IMR-90 (cell line): ENCODE results near the gene RPL12. TPM values are rescaled to one million over a fixed set of nuclear protein-coding genes. Genes with fewer than 3 reads are reported as not detected.

Source experiments
- ATAC-seq: fragments of 200-7000 bp; cut with Tn5 transposase; 2 replicates; pipeline ENCODE4 v1.9.1; 2020; ENCODE audit warnings: low read depth, mild to moderate bottlenecking, moderate library complexity
- BruUV-seq: library from RNA; stranded (reverse); fragments of 400-500 nt; replicated peaks from 2 replicates; lab custom pipeline; 2021; lab: Mats Ljungman, UMichigan
- CTCF ChIA-PET: fragments of 300-600 bp; formaldehyde crosslinking; extraction: SDS; loops from one replicate; lab custom pipeline; 2021; ENCODE audit warnings: antibody characterized with exemption; lab: Yijun Ruan, JAX
- POLR2A ChIA-PET: fragments of 300-600 bp; sonication (Branson Sonifier 250); formaldehyde crosslinking; loops from one replicate; lab custom pipeline; 2022; ENCODE audit warnings: antibody characterized with exemption; ENCODE audit not compliant: unreplicated experiment; lab: Charles Lee
- DNase-seq: peaks from one replicate; pipeline ENCODE4 v3.0.0; 2013
- H2AFZ ChIP-seq: replicated peaks from 2 replicates; pipeline ENCODE3; 2013; ENCODE audit warnings: low read length, mild to moderate bottlenecking; ENCODE audit not compliant: poor library complexity
- H2AK5ac ChIP-seq: 2 replicates; pipeline ENCODE4 v1.6.1; 2013; ENCODE audit warnings: low read depth, low read length, inconsistent platforms
- H2AK9ac ChIP-seq: replicated peaks from 2 replicates; pipeline ENCODE3; 2013; ENCODE audit warnings: mild to moderate bottlenecking, low read depth, low read length, moderate library complexity; ENCODE audit not compliant: poor library complexity
- H2BK120ac ChIP-seq: 2 replicates; pipeline ENCODE4 v1.6.1; 2013; ENCODE audit warnings: low read depth, low read length, inconsistent platforms
- H2BK15ac ChIP-seq: 3 replicates; pipeline ENCODE4 v1.6.1; 2013; ENCODE audit warnings: low read depth, low read length, inconsistent platforms
- H2BK20ac ChIP-seq: 2 replicates; pipeline ENCODE4 v1.6.1; 2013; ENCODE audit warnings: low read depth, mild to moderate bottlenecking, inconsistent platforms, low read length, moderate library complexity
- H2BK5ac ChIP-seq: 2 replicates; pipeline ENCODE4 v1.6.1; 2013; ENCODE audit warnings: mild to moderate bottlenecking, low read depth, low read length, inconsistent platforms; ENCODE audit not compliant: poor library complexity, severe bottlenecking
- H3K14ac ChIP-seq: replicated peaks from 2 replicates; pipeline ENCODE4 v1.6.1; 2013; ENCODE audit warnings: low read depth, low read length, inconsistent platforms
- H3K18ac ChIP-seq: 2 replicates; pipeline ENCODE4 v1.6.1; 2013; ENCODE audit warnings: low read depth, low read length, control low read depth
- H3K23ac ChIP-seq: 2 replicates; pipeline ENCODE4 v1.6.1; 2013; ENCODE audit warnings: low read depth, low read length, inconsistent platforms
- H3K27ac ChIP-seq: 2 replicates; pipeline ENCODE4 v1.5.1; 2013; ENCODE audit warnings: mild to moderate bottlenecking, control low read depth, low read length; ENCODE audit not compliant: insufficient read depth
- H3K27me3 ChIP-seq: 2 replicates; pipeline ENCODE4 v1.6.1; 2013; ENCODE audit warnings: low read length; ENCODE audit not compliant: control insufficient read depth, insufficient read depth
- H3K36me3 ChIP-seq: 2 replicates; pipeline ENCODE4 v1.6.1; 2013; ENCODE audit warnings: low read length, mixed read lengths; ENCODE audit not compliant: control insufficient read depth, insufficient read depth
- H3K4ac ChIP-seq: 2 replicates; pipeline ENCODE4 v1.6.1; 2013; ENCODE audit warnings: low read depth, low read length, inconsistent platforms
- H3K4me1 ChIP-seq: 2 replicates; pipeline ENCODE4 v1.6.1; 2013; ENCODE audit warnings: low read length, mixed read lengths; ENCODE audit not compliant: control insufficient read depth, insufficient read depth
- H3K4me2 ChIP-seq: 2 replicates; pipeline ENCODE4 v1.6.1; 2013; ENCODE audit warnings: low read depth, mild to moderate bottlenecking, control low read depth, low read length, moderate library complexity
- H3K4me3 ChIP-seq: 2 replicates; pipeline ENCODE4 v1.5.1; 2013; ENCODE audit warnings: low read depth, mild to moderate bottlenecking, control low read depth, low read length, moderate library complexity; ENCODE audit not compliant: insufficient read depth
- H3K56ac ChIP-seq: 2 replicates; pipeline ENCODE4 v1.6.1; 2013; ENCODE audit warnings: low read length, inconsistent platforms; ENCODE audit not compliant: insufficient read depth; ENCODE audit errors: extremely low read depth
- H3K79me1 ChIP-seq, 2 experiments: 2 replicates each; pipeline ENCODE4 v1.6.1; 2013; ENCODE audit warnings: low read length in 2 of 2, inconsistent platforms in 1 of 2, low read depth in 1 of 2
- H3K9ac ChIP-seq: 2 replicates; pipeline ENCODE4 v1.6.1; 2013; ENCODE audit warnings: low read depth, low read length, control low read depth
- H3K9me1 ChIP-seq: 2 replicates; pipeline ENCODE4 v1.6.1; 2013; ENCODE audit warnings: low read length, inconsistent platforms; ENCODE audit not compliant: insufficient read depth
- H3K9me3 ChIP-seq: 2 replicates; pipeline ENCODE4 v1.6.1; 2013; ENCODE audit warnings: low read length; ENCODE audit not compliant: control insufficient read depth, insufficient read depth
- H4K20me1 ChIP-seq: 2 replicates; pipeline ENCODE4 v1.6.1; 2013; ENCODE audit warnings: low read length, inconsistent platforms; ENCODE audit not compliant: insufficient read depth
- H4K5ac ChIP-seq: 2 replicates; pipeline ENCODE4 v1.6.1; 2013; ENCODE audit warnings: mild to moderate bottlenecking, low read depth, low read length, control low read depth
- H4K8ac ChIP-seq, 2 experiments: 2 replicates each; pipeline ENCODE4 v1.6.1; 2013; ENCODE audit warnings: low read depth in 2 of 2, low read length in 2 of 2, control low read depth in 1 of 2, inconsistent platforms in 1 of 2
- H4K91ac ChIP-seq: 2 replicates; pipeline ENCODE4 v1.6.1; 2013; ENCODE audit warnings: low read depth, low read length, inconsistent platforms; ENCODE audit not compliant: insufficient read depth
- CEBPB ChIP-seq: IDR thresholded peaks from 2 replicates; pipeline ENCODE4 v1.6.1; 2012; ENCODE audit warnings: low read depth, low read length, improper control_type of control experiment
- MXI1 ChIP-seq: IDR thresholded peaks from 2 replicates; pipeline ENCODE4 v1.6.1; 2012; ENCODE audit warnings: low read depth, mild to moderate bottlenecking, low read length, moderate library complexity, borderline replicate concordance
- NFE2L2 ChIP-seq: fragments of 150-350 bp; IDR thresholded peaks from 2 replicates; pipeline ENCODE4 v1.6.1; 2016; ENCODE audit warnings: low read depth, mild to moderate bottlenecking, low read length
- POLR2A ChIP-seq: IDR thresholded peaks from 2 replicates; pipeline ENCODE4 v1.6.1; 2012; ENCODE audit warnings: mild to moderate bottlenecking, low read depth, low read length
- RAD21 ChIP-seq: IDR thresholded peaks from 2 replicates; pipeline ENCODE4 v1.6.1; 2012; ENCODE audit warnings: low read length, improper control_type of control experiment
- RCOR1 ChIP-seq: IDR thresholded peaks from 2 replicates; pipeline ENCODE4 v1.6.1; 2012; ENCODE audit warnings: mild to moderate bottlenecking, low read length, improper control_type of control experiment; ENCODE audit not compliant: insufficient replicate concordance
- RFX5 ChIP-seq: IDR thresholded peaks from 2 replicates; pipeline ENCODE4 v1.8.0; 2012; ENCODE audit warnings: low read depth, mild to moderate bottlenecking, low read length, moderate library complexity
- WGBS, 2 experiments: methylation state at CpG; one replicate each; pipeline versions ENCODE4 v1.1.5 to v1.1.7; 2013; ENCODE audit warnings: missing lambda C conversion rate in 2 of 2; ENCODE audit not compliant: insufficient read length in 1 of 2; ENCODE audit errors: extremely low coverage in 2 of 2; 5-methylcytosine and 5-hydroxymethylcytosine counted together
- dilution Hi-C: fragments of 300-500 bp; cut with HindIII; formaldehyde crosslinking; loops from one replicate; pipeline ENCODE4 v1.14.3; 2018; ENCODE audit warnings: low sequenced_read_pairs; ENCODE audit not compliant: unreplicated experiment
- in situ Hi-C: fragments of 300-500 bp; cut with MboI; formaldehyde crosslinking; loops from 3 replicates; pipeline ENCODE4 v1.14.3; 2019; ENCODE audit warnings: low sequenced_read_pairs, inconsistent platforms, mixed read lengths
- intact Hi-C: fragments of 100-400 bp; cut with micrococcal nuclease; formaldehyde crosslinking; loops from 2 replicates; pipeline ENCODE4 v1.10.0; 2022
- polyA plus RNA-seq, 3 experiments: library from polyadenylated mRNA; depleted of rRNA; stranded (reverse); fragments of >200 nt; gene quantifications; 2 replicates each; pipeline ENCODE4 v1.2.3, GENCODE V29; 2012; ENCODE audit warnings: low replicate concordance in 1 of 3
- total RNA-seq: library from RNA; depleted of rRNA; stranded (reverse); fragments of >200 nt; gene quantifications from 2 replicates; pipeline ENCODE4 v1.2.3, GENCODE V29; 2012

RPL12 gene
- total and polyA plus RNA-seq, 2 of the 4 experiments (the other 2 are of a cell fraction), result 1,864 to 2,379 TPM

GRCh38 chr9:127419348-127419747 lies 31.9 kb downstream of the RPL12 start:
- WGBS, 2 experiments, result 97% methylated on average over 3 of the region's 6 CpGs; no CpG with 5 or more reads in 1 of the 2 experiments
- H3K4me2 ChIP-seq, result no peak overlapping the region
- 0 out of 2 replicates have a peak, but pooled peaks cover 2% of the 10 kb centered on the region for H3K36me3 ChIP-seq
- H3K23ac ChIP-seq, result no peak overlapping the region
- no TSS peak for BruUV-seq
- H2AFZ ChIP-seq, result no peak overlapping the region
- no peak overlapping the region for H3K18ac ChIP-seq
- no peak overlapping the region for H4K8ac ChIP-seq
- ChIA-PET POLR2A (interaction anchor here (0.5 kb wide), 1 partner anchor 14 kb away, joined by 3 read pairs; no protein-coding TSS in a partner anchor), CTCF (interaction anchor here (0.6 to 0.9 kb wide), 3 partner anchors 10 to 27 kb away, joined by 3 read pairs; no protein-coding TSS in a partner anchor)
- no peak overlapping the region for H3K4me3 ChIP-seq
- H2BK20ac ChIP-seq, result no peak overlapping the region
- no peak overlapping the region for H3K14ac ChIP-seq
- no peaks in the 10 kb centered on the region for H3K27me3 ChIP-seq
- H3K79me1 ChIP-seq, result peaks cover 16 to 25% of the 10 kb centered on the region in 2 experiments
- no peaks in the 10 kb centered on the region for H4K20me1 ChIP-seq
- H4K5ac ChIP-seq, result no peak overlapping the region
- H3K9ac ChIP-seq, result no peak overlapping the region
- no peak overlapping the region for H2AK5ac ChIP-seq
- dilution Hi-C loops, result no loop called here
- H3K56ac ChIP-seq, result no peak overlapping the region
- no peak overlapping the region for H2BK5ac ChIP-seq
- H2AK9ac ChIP-seq, result no peak overlapping the region
- H3K4me1 ChIP-seq, result peaks cover 9% of the 10 kb centered on the region
- no peak overlapping the region for H4K91ac ChIP-seq
- H3K4ac ChIP-seq, result no peak overlapping the region
- intact Hi-C loops, result no loop called here
- H2BK15ac ChIP-seq, result no peak overlapping the region
- H2BK120ac ChIP-seq, result no peak overlapping the region
- no peak for ATAC-seq
- TF ChIP-seq RCOR1 (no peak), NFE2L2 (no peak), RAD21 (no peak), MXI1 (no peak), CEBPB (no peak), RFX5 (no peak), POLR2A (no peak)
- in situ Hi-C loops, result no loop called here
- H3K27ac ChIP-seq, result no peak overlapping the region
- H3K9me3 ChIP-seq, result no peaks in the 10 kb centered on the region
- no peak for DNase-seq
- H3K9me1 ChIP-seq, result peaks cover 12% of the 10 kb centered on the region; the same call in 1 of the 2 replicates
